ENCODE results near the gene NDN.
A peak's percentile ranks its signal among the peaks of the same experiment; 100 is the strongest.

The NDN gene

DNA sequence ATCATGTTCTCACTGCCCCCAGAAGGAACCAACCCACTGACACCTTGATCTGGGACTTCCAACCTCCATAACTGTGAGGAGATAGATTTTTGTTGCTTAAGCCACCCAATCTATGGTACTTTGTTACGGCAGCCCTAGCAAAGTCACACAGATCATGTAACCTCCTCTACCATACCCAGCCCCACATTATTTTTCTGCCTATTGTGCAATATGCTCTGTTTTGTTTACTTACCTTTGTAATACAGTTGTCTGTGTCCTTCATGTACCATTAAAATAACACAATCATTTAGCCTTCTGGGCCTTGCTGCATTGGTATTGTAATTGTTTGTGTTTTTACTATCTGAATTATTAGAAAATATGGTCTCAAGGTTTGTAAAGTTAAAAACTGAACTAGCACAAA lies 16.1 kb downstream of the NDN start:
- Histone ChIP-seq H3K9ac (ENCODE audit: low read length in 2 of 2) (no peak overlapping the region), H3K36me3 (ENCODE audit: control insufficient read depth in 2 of 2, insufficient read depth in 2 of 2, low read length in 2 of 2) (no peaks in the 10 kb centered on the region), H3K4me1 (ENCODE audit: control insufficient read depth, insufficient read depth, low read length) (no peaks in the 10 kb centered on the region), H3K27ac (ENCODE audit: low read length) (no peak overlapping the region), H3K9me3 (ENCODE audit: control insufficient read depth in 2 of 2, low read length in 2 of 2) (peaks cover 0 to 2% of the 10 kb centered on the region in 2 donors), H3K27me3 (ENCODE audit: control insufficient read depth in 1 of 2, insufficient read depth in 2 of 2, low read length in 2 of 2) (no peaks in the 10 kb centered on the region), H3K4me3 (ENCODE audit: low read length in 2 of 2) (no peak overlapping the region)

DNA sequence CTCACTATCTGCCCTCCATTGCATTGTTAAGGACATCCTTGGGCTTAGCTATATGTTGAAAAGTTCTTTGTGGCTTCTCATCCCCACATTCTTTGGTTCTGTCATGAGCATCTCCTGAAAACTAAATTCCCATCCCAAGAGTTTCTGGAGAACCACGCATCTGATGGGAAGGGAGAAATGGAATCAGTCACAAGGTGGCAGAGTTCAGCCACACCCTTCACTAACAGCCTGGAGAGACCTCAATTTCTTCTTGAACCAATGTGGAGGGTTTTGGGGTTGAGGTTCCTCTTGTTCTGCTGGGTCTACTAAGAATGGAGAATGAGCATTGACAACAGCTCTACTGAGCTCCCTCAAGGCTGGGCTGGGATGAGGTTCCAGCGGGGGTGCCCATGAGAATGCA lies 23.9 kb downstream of the NDN start:
- Histone ChIP-seq H3K27me3 (ENCODE audit: control insufficient read depth in 1 of 2, insufficient read depth in 2 of 2, low read length in 2 of 2) (no peaks in the 10 kb centered on the region), H3K27ac (ENCODE audit: low read length) (no peak overlapping the region), H3K4me3 (ENCODE audit: low read length in 2 of 2) (no peak overlapping the region), H3K4me1 (ENCODE audit: control insufficient read depth, insufficient read depth, low read length) (no peaks in the 10 kb centered on the region), H3K9ac (ENCODE audit: low read length in 2 of 2) (no peak overlapping the region), H3K36me3 (ENCODE audit: control insufficient read depth in 2 of 2, insufficient read depth in 2 of 2, low read length in 2 of 2) (no peaks in the 10 kb centered on the region), H3K9me3 (ENCODE audit: control insufficient read depth in 2 of 2, low read length in 2 of 2) (no peaks in the 10 kb centered on the region)

DNA sequence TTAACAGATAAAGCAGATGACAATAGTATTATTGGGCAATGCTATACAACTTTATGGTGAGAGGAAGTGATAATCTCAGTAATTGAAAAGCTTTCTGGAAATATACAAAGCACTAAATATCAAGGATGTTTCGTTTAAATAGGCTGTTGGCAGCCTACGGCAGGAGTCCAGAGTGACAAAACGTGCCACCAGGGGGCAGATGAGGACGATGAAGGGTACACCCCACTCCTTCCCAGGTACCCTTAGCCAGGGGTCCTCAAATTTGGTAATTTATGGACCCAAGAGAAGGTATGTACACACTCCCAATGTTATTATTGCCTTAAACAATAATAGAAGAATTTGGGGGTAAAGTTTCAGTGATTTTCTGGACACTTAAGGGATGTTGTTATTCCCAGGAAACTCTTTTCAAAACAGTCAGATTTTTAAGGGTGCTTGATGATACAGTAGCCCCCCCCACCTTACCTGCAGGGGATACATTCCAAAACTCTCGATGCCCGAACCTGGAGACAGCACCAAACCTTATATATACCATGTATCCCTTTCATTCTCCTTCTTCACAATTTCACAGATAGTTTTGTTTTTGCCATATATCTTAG lies 38.1 kb downstream of the NDN start:
- H3K4me1 ChIP-seq (ENCODE audit: control insufficient read depth, insufficient read depth, low read length) = no peaks in the 10 kb centered on the region
- no peaks in the 10 kb centered on the region for H3K36me3 ChIP-seq (ENCODE audit: control insufficient read depth in 2 of 2, insufficient read depth in 2 of 2, low read length in 2 of 2)

DNA sequence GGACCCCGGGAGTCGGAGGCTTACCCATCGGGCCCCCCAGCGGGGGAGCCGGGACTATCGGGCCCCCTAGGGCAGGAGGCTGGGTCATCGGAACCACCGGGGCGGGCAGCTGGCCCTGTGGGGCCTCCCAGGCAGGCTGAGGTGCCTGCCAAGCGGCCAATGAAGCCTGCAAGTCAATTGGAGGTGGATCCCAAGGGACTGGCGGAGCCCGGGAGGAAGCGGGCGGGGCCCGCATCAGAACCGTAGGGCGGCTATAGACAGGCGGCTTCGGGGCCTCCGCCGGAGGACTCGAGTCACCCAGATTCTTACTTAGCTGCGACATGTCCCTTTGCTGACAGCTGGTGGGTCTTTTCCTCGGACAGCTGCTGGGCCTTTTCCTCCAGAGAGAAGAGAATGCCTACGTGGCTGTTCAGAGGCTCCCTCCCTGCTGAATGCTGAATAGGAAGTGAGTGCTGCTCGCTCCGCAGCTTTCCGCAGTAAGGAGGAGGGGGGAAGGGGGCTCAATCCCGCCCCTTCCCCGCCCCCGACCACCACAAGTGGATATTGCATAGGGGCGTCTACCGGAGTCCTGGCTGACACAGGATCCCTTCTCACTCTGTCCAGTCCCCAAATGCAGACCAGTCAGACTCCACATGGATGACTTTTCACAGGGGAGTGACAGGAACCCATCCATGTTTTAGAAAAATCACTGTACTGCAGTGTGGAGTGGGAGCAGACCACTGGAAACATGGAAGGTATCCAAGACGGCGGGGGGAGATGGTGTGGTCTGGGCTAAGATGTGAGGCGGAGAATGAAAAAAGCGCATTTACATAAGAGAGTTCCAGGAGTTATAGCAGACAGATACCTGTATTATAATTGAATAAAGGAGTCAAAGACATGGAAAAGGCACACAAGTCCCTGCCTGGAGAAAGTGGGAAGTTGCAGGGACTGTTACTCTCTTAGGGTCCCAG lies 39.4 kb downstream of the NDN start, which contains the start of gene MAGEL2:
TSS of gene MAGEL2 (minus strand) at position 447 of the 950 bp plus-strand sequence. CDS start at position 322, 125 bp downstream.
- peak within 1 kb of the TSS in 1 of 2 donors; percentile 55 for H3K4me3 ChIP-seq (ENCODE audit: low read length in 2 of 2)
- H3K9me3 ChIP-seq (ENCODE audit: control insufficient read depth in 2 of 2, low read length in 2 of 2) = no peaks in the 10 kb centered on the region
- H3K36me3 ChIP-seq (ENCODE audit: control insufficient read depth in 2 of 2, insufficient read depth in 2 of 2, low read length in 2 of 2) = no peaks in the 10 kb centered on the region
- H3K9ac ChIP-seq (ENCODE audit: low read length in 2 of 2) = peak within 1 kb of the TSS in 1 of 2 donors; percentile 42
- no peaks in the 10 kb centered on the region for H3K4me1 ChIP-seq (ENCODE audit: control insufficient read depth, insufficient read depth, low read length)
- H3K27me3 ChIP-seq (ENCODE audit: control insufficient read depth in 1 of 2, insufficient read depth in 2 of 2, low read length in 2 of 2) = peaks cover 16 to 22% of the 10 kb centered on the region in 2 donors
- no peak within 1 kb of the TSS for H3K27ac ChIP-seq (ENCODE audit: low read length)

More for the DNA sequence above, 38.1 kb downstream of the NDN start:
- H3K4me3 ChIP-seq (ENCODE audit: low read length in 2 of 2) = no peak overlapping the region
- H3K27me3 ChIP-seq (ENCODE audit: control insufficient read depth in 1 of 2, insufficient read depth in 2 of 2, low read length in 2 of 2) = peaks cover 14 to 22% of the 10 kb centered on the region in 2 donors
- no peak overlapping the region for H3K9ac ChIP-seq (ENCODE audit: low read length in 2 of 2)
- no peaks in the 10 kb centered on the region for H3K9me3 ChIP-seq (ENCODE audit: control insufficient read depth in 2 of 2, low read length in 2 of 2)
- no peak overlapping the region for H3K27ac ChIP-seq (ENCODE audit: low read length)

DNA sequence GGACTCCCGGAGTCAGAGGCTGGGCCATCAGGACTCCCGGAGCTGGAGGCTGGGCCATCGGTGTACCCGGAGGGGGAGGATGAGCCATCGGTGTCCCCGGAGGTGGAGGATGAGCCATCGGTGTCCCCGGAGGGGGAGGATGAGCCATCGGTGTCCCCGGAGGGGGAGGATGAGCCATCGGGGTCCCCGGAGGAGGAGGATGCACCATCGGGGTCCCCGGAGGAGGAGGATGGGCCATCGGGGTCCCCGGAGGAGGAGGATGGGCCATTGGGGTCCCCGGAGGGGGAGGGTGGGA lies 40.2 kb downstream of the NDN start:
- Histone ChIP-seq H3K27ac (ENCODE audit: low read length) (no peak overlapping the region), H3K9ac (ENCODE audit: low read length in 2 of 2) (no peak overlapping the region), H3K4me3 (ENCODE audit: low read length in 2 of 2) (no peak overlapping the region), H3K4me1 (ENCODE audit: control insufficient read depth, insufficient read depth, low read length) (no peaks in the 10 kb centered on the region), H3K27me3 (ENCODE audit: control insufficient read depth in 1 of 2, insufficient read depth in 2 of 2, low read length in 2 of 2) (peaks cover 16 to 22% of the 10 kb centered on the region in 2 donors), H3K9me3 (ENCODE audit: control insufficient read depth in 2 of 2, low read length in 2 of 2) (no peaks in the 10 kb centered on the region), H3K36me3 (ENCODE audit: control insufficient read depth in 2 of 2, insufficient read depth in 2 of 2, low read length in 2 of 2) (no peaks in the 10 kb centered on the region)

DNA sequence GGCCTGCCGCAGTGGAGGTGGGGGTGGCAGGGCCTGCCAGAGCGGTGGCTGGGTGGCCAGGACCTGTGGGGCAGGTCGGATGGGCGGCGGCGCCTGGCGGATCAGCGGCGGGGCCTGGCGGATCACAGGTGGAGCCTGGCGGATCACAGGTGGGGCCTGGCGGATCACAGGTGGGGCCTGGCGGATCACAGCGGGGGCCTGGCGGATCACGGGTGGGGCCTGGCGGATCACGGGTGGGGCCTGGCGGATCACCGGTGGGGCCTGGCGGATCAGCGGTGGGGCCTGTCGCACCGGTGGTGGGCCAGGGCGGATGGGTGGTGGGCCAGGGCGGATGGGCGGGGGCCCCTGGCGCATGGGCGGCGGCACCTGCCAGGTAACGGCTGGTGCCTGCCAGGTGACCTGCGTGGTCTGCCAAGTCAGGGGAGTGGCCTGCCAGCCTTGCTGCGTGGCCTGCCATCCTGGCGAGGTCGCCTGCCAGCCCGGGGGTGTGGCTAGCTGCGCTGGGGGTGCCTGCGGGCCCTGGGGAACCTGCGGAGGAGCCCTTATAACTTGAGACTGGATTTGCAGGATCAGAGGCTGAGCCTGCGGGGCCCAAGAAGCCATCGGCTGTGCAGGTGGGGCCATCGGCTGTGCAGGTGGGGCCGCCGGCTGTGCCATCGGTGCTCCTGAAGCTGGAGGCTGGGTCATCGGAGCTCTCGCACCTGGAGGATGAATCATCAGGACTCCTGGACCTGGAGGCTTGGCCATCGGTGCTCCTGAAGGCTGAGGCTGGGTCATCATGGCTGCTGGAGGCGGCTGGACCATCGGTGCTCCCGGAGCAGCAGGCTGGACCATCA lies 40.7 kb downstream of the NDN start:
- peaks cover 16 to 22% of the 10 kb centered on the region in 2 donors for H3K27me3 ChIP-seq (ENCODE audit: control insufficient read depth in 1 of 2, insufficient read depth in 2 of 2, low read length in 2 of 2)
- H3K9ac ChIP-seq (ENCODE audit: low read length in 2 of 2) = no peak overlapping the region
- no peak overlapping the region for H3K4me3 ChIP-seq (ENCODE audit: low read length in 2 of 2)
- no peaks in the 10 kb centered on the region for H3K36me3 ChIP-seq (ENCODE audit: control insufficient read depth in 2 of 2, insufficient read depth in 2 of 2, low read length in 2 of 2)
- no peak overlapping the region for H3K27ac ChIP-seq (ENCODE audit: low read length)
- no peaks in the 10 kb centered on the region for H3K4me1 ChIP-seq (ENCODE audit: control insufficient read depth, insufficient read depth, low read length)
- no peaks in the 10 kb centered on the region for H3K9me3 ChIP-seq (ENCODE audit: control insufficient read depth in 2 of 2, low read length in 2 of 2)

DNA sequence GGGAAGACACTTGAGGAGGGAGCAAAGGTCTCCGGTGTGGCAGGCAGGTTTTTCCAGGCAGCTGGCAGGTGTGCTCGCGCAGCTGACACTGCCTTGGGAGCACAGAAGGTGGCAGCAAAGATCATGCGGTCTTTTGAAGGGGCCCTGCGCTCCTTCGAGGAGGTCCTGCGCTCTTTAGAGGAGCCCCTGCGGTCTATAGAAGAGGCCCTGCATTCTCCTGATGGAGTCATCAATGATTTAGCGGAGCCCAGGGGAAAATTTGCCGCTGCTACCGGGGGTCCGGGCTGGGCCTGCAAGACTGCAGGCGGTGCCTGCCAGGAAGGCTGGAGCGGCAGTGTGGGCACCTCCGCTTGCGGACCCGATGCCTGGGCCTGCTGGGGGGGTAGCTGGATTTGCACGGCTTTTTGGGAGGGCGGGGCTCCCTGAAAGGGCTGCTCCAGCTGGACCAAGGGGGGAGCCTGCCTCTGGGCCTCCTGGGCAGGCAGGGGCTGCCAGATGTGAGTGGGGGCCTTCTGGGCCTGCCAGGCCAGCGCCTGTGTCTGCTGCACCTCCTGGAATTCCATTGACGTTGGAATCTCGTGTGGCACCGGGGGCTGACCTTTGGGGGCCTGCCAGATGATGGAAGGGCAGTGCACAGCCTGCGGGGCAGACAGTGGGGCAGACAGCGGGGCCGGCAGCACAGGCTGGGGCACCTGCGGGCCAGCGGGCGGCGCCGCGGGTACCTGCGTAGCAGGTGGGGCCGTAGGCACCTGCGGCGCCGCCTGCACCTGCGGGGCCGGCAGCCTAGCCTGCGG lies 41.5 kb downstream of the NDN start:
- no peak overlapping the region for H3K9ac ChIP-seq (ENCODE audit: low read length in 2 of 2)
- no peak overlapping the region for H3K4me3 ChIP-seq (ENCODE audit: low read length in 2 of 2)
- peaks cover 16 to 22% of the 10 kb centered on the region in 2 donors for H3K27me3 ChIP-seq (ENCODE audit: control insufficient read depth in 1 of 2, insufficient read depth in 2 of 2, low read length in 2 of 2)

DNA sequence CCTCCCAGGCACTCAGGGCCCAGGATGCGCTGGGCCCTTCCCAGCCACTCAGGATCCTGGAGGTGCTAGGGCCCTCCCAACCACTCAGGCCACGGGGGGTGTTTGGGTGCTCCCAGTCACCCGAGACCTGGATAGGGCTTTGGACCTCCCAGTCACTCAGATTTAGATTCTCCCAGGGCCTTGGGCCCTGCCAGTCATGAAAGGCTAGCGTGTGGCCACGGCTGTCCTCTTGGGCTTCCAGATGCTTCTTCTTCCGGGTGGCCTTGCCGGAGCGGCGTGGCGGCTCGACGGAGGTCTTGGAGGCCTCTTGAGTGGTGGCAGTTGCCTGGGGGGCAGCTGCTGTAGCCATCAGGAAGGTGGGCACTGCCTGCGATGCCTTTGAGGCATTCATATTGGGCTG lies 42.3 kb downstream of the NDN start:
- no peaks in the 10 kb centered on the region for H3K4me1 ChIP-seq (ENCODE audit: control insufficient read depth, insufficient read depth, low read length)
- H3K27ac ChIP-seq (ENCODE audit: low read length) = no peak overlapping the region
- H3K9ac ChIP-seq (ENCODE audit: low read length in 2 of 2) = no peak overlapping the region
- no peaks in the 10 kb centered on the region for H3K36me3 ChIP-seq (ENCODE audit: control insufficient read depth in 2 of 2, insufficient read depth in 2 of 2, low read length in 2 of 2)
- H3K27me3 ChIP-seq (ENCODE audit: control insufficient read depth in 1 of 2, insufficient read depth in 2 of 2, low read length in 2 of 2) = peaks cover 16 to 18% of the 10 kb centered on the region in 2 donors
- H3K9me3 ChIP-seq (ENCODE audit: control insufficient read depth in 2 of 2, low read length in 2 of 2) = no peaks in the 10 kb centered on the region
- no peak overlapping the region for H3K4me3 ChIP-seq (ENCODE audit: low read length in 2 of 2)

More for the DNA sequence above, 41.5 kb downstream of the NDN start:
- H3K4me1 ChIP-seq (ENCODE audit: control insufficient read depth, insufficient read depth, low read length) = no peaks in the 10 kb centered on the region
- no peaks in the 10 kb centered on the region for H3K36me3 ChIP-seq (ENCODE audit: control insufficient read depth in 2 of 2, insufficient read depth in 2 of 2, low read length in 2 of 2)
- no peaks in the 10 kb centered on the region for H3K9me3 ChIP-seq (ENCODE audit: control insufficient read depth in 2 of 2, low read length in 2 of 2)
- no peak overlapping the region for H3K27ac ChIP-seq (ENCODE audit: low read length)

DNA sequence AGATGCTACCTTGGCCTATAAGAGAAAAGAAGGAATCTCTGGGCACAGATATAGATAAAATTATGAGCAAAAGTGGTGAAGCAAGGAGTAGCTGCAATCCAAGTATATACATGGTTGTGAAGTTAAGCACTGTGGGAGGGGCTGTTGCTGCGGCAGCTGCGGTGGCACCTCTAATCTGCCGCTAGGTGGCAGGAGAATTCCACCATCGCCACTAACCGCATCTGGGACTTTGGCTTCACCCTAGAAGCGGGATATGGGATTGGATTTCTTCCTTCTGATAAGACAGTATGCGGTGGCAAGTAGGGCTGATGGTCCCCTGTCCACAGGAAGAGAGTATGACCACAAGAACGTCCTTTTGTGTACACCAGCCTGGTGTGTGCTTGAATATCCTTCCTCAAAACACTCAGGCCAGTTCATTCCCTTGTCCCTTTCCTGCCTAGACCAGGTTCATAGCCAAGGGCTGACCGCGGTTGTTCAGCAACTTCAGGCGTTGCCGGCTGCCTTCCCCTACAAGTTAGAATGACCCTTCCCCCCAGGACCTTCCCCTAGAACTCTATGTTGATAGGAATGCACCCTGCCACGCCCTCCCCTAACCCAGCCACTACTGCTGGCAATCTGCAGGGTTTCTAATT lies 44.6 kb downstream of the NDN start:
- Histone ChIP-seq H3K4me3 (ENCODE audit: low read length in 2 of 2) (no peak overlapping the region), H3K27ac (ENCODE audit: low read length) (no peak overlapping the region), H3K4me1 (ENCODE audit: control insufficient read depth, insufficient read depth, low read length) (no peaks in the 10 kb centered on the region), H3K36me3 (ENCODE audit: control insufficient read depth in 2 of 2, insufficient read depth in 2 of 2, low read length in 2 of 2) (no peaks in the 10 kb centered on the region), H3K9me3 (ENCODE audit: control insufficient read depth in 2 of 2, low read length in 2 of 2) (no peaks in the 10 kb centered on the region), H3K27me3 (ENCODE audit: control insufficient read depth in 1 of 2, insufficient read depth in 2 of 2, low read length in 2 of 2) (peaks cover 3 to 5% of the 10 kb centered on the region in 2 donors), H3K9ac (ENCODE audit: low read length in 2 of 2) (no peak overlapping the region)

All from stomach smooth muscle (tissue), 2 donors.